Muscle of leg (tissue), 16 donors: ENCODE data around the gene RIMS3. TPM values are rescaled to one million over a fixed set of nuclear protein-coding genes. Genes with fewer than 3 reads are reported as not detected.

Experiments used
- DNase-seq: peaks from one replicate; pipeline ENCODE4 v3.0.0; 2013
- H3K27ac ChIP-seq: one replicate; pipeline ENCODE4 v1.5.1; 2013; ENCODE audit warnings: mild to moderate bottlenecking, low read length, control low read depth
- H3K27me3 ChIP-seq: one replicate; pipeline ENCODE4 v1.6.1; 2013; ENCODE audit warnings: low read length; ENCODE audit not compliant: control insufficient read depth, insufficient read depth
- H3K36me3 ChIP-seq: one replicate; pipeline ENCODE4 v1.6.1; 2013; ENCODE audit warnings: low read length; ENCODE audit not compliant: control insufficient read depth, insufficient read depth
- H3K4me1 ChIP-seq: one replicate; pipeline ENCODE4 v1.6.1; 2013; ENCODE audit warnings: low read length; ENCODE audit not compliant: control insufficient read depth, insufficient read depth
- H3K4me3 ChIP-seq: one replicate; pipeline ENCODE4 v1.5.1; 2013; ENCODE audit warnings: low read length, control low read depth
- H3K9me3 ChIP-seq: replicated peaks from 2 replicates; pipeline ENCODE4 v1.6.1; 2013; ENCODE audit warnings: low read depth, low read length; ENCODE audit not compliant: control insufficient read depth
- WGBS: methylation state at CpG from one replicate; pipeline ENCODE4 v1.1.5; 2013; ENCODE audit warnings: missing lambda C conversion rate; ENCODE audit not compliant: insufficient coverage; 5-methylcytosine and 5-hydroxymethylcytosine counted together
- long read RNA-seq, 11 donors: transcript quantifications; one replicate each; lab custom pipeline, GENCODE V29; 2026
- polyA plus RNA-seq, 8 donors: library from polyadenylated mRNA; unstranded; fragments of 120-200 nt; gene quantifications; one replicate each; pipeline versions ENCODE4 v1.2.1 to v1.2.3, GENCODE V29; 2013; ENCODE audit warnings: inconsistent platforms in 1 of 8, low replicate concordance in 1 of 8; ENCODE audit not compliant: insufficient read length in 8 of 8, insufficient read depth in 1 of 8
- total RNA-seq: library from RNA; stranded (reverse); fragments of 120-200 nt; gene quantifications from one replicate; pipeline ENCODE4 v1.2.4, GENCODE V29; 2013

Gene RIMS3
- 0.49 TPM for total RNA-seq
- polyA plus RNA-seq: under 1 TPM; 0.44 to 0.99 (median 0.62) TPM
- long read RNA-seq, donor 1: 0 reads
- long read RNA-seq, donor 2: 0 reads
- long read RNA-seq, donor 3: 0 reads
- long read RNA-seq, donor 4: 0 reads
- long read RNA-seq, donor 5: 0 reads
- long read RNA-seq, donor 6: 0 reads
- long read RNA-seq, donor 7: 0 reads
- long read RNA-seq, donor 8: 0 reads
- long read RNA-seq, donor 9: 0 reads
- long read RNA-seq, donor 10: 0 reads
- long read RNA-seq, donor 11: 0 reads

DNA sequence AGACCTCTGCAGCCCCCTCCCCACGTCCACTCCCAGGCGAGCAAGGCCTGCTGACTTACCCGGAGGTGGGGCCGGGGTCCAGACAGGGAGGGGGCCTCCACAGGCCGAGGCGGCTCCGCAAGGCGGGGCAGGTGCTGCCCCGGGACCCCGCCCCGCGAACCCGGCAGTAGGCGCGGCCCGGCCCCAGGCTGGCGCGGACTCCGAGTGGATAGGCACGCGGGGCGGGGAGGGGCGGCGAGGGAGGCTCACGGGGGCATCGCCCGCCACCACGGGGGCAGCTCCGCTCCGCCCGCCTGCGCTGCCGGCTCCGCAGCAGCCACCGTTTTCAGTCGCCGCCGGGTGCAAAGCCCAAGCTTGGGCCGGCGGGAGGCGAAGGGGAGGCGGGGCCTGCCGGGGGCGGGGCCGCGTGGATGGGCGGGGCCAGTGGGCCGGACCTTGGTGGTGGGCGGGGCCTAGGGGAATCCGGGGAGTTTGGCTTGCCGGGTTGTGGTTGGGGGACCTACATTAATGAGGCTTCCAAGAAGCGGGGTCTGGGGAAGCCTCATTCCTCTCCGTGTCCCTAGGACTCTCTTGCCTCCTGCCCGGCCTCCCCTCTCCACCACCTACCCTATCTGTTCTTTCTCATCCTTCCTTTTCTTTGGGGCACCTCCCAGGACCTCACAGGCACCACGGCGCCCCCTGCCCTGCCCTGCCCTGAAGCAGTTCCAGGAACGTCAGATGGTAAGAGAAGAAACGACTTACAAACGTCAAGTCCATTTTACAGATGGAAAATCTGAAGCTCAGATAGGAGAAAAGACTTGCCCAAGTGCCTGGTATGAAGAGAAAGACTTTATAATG is at the start of gene RIMS3:
TSS of gene RIMS3 (minus strand) at position 348 of the 837 bp plus-strand sequence. CDS start 23,757 bp downstream, outside the sequence.
- Histone ChIP-seq H3K4me3 (peak within 1 kb of the TSS; percentile 26), H3K27me3 (peaks cover 9% of the 10 kb centered on the region), H3K9me3 (no peaks in the 10 kb centered on the region), H3K36me3 (no peaks in the 10 kb centered on the region), H3K4me1 (peaks cover 30% of the 10 kb centered on the region), H3K27ac (no peak within 1 kb of the TSS)
- 1% methylated on average over 43 of the region's 59 CpGs for WGBS
- DNase-seq: peak; percentile 60

DNA sequence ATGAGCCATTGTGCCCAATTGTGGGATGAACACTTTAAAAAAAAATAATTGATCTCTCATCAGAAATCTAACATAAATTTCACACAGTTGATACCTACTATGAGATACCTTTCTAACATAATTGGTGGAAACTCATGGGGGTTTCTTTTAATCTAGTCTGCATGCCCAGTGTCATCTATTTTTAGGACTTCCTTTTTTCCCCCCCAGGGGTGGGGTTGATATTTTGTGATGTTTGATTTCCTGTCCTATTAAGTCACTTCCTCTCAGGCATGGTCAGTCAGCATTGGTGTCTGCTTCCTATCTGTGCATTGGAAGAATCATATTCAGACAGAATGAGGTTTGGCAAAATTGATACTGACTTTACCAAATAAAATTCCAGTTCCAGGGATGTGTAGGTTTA is 47.5 kb upstream of the RIMS3 start:
- Histone ChIP-seq H3K27ac (peak overlapping the region; percentile 37), H3K4me3 (no peak overlapping the region), H3K9me3 (no peaks in the 10 kb centered on the region), H3K4me1 (peaks cover 9% of the 10 kb centered on the region), H3K36me3 (peaks cover 9% of the 10 kb centered on the region), H3K27me3 (no peaks in the 10 kb centered on the region)
- DNase-seq: peak; percentile 37

DNA sequence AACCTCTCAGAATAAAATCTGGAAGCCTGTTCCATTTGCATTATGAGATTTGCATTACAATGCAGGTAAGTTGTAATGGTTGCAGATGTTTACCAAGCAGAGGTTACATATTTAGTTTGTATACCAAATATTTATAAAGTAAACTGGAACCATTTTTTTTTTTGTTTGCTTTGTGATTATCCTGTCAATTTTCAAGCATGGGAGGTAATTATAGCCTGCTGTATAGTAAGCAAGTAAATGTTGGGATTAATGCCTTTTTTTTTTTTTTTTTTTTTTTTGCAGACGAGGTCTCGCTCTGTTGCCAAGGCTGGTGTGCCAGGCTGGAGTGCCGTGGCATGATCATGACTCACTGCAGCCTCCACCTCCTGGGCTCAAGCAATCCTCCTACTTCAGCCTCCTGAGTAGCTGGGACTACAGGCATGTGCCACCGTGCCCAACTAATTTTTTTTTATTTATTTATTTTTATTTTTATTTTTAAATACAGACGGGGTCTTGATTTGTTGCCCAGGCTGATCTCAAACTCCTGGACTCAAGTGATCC is 47.0 kb upstream of the RIMS3 start:
- peaks cover 9% of the 10 kb centered on the region for H3K36me3 ChIP-seq
- H3K27me3 ChIP-seq: no peaks in the 10 kb centered on the region
- no peak overlapping the region for H3K4me3 ChIP-seq
- no peak overlapping the region for H3K27ac ChIP-seq
- DNase-seq: no peak
- WGBS: 92% methylated on average over 2 of the region's 5 CpGs
- H3K4me1 ChIP-seq: peaks cover 11% of the 10 kb centered on the region
- H3K9me3 ChIP-seq: no peaks in the 10 kb centered on the region

DNA sequence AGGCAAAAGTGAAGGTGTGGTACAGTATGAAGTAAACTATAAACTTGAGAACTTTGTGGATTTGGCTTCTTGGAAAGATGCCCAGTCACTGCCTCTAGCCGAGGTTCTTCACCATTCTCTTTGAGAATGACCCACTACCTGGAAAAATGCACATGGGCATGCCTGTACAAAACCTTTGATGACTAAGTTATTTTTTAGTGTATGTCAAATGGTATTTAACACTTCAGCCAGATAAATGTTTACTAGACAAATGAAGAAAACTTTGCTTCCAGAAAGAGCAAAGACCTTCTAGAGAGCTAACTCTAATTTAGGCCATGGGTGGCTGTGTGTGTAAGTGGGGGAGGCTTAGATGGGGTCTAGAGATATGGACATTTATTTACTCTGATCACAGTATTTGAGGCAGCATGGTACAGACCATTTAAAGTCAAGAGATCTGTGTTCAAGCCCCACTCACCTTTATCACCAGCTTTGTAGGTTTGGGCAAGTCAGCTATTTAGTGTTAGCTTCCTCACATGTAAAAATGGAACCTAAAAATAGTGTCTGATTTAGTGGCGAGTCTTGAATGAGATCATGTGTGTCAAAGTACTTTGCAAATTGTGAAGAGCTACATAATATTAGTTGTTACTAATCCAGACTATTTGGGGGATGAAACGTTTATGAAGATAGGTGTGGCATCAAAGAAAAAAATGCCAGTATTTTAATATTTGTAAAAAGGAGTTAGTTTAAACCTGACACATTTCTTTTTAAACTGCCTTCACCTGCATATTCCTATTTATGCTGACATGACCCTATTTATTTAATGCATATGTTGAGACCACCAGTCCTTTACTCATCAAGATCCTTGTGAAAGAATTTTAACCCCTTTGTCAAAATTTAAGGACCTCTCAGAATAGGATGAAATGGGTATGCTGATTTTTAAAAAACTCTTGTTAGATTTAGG is 46.3 kb upstream of the RIMS3 start:
- Histone ChIP-seq H3K4me3 (no peak overlapping the region), H3K36me3 (peaks cover 9% of the 10 kb centered on the region), H3K27me3 (no peaks in the 10 kb centered on the region), H3K27ac (peak overlapping the region; percentile 36), H3K4me1 (peaks cover 12% of the 10 kb centered on the region), H3K9me3 (no peaks in the 10 kb centered on the region)
- no CpG with 5 or more reads among the region's 3 CpGs for WGBS
- no peak for DNase-seq

DNA sequence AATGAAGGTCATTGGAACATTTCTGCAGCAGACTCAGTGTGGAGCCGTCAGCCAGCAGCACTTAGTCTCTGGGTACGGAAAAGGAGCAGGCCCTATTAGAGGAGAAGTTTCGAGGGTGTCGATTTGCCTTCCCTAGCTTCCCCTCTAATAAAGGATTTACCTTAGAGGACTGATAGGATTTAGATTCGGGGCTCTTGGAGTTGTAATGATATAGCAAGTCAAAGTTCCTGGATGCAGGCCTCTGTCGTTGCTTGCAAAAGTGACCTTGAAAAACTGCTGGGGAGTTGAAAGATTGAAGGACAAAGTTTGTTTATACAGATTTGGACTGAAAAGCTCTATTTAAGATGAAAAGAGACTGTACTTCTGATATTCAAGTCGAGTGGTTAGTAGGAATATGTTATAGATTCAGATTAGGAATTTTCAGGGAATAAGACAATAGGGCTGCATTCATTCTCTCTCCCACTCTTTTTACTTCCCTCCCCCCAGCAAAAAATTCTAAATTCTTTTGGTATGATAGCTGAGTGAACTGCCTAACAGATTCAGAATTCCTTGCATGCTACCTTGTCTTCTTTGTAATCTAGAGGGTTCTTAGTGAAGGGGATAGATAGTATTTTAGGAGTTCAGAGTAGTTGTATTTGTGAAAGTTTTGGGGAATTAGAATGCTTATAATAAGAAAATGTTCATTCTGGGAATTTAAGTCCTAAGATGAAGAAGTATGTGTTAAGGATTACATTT is 45.3 kb upstream of the RIMS3 start:
- Histone ChIP-seq H3K36me3 (peaks cover 9% of the 10 kb centered on the region), H3K4me1 (peaks cover 12% of the 10 kb centered on the region), H3K9me3 (no peaks in the 10 kb centered on the region), H3K4me3 (peak overlapping the region; percentile 59), H3K27me3 (no peaks in the 10 kb centered on the region), H3K27ac (peak overlapping the region; percentile 59)
- WGBS: 18% methylated on average over 1 of the region's 7 CpGs
- peak; percentile 29 for DNase-seq

DNA sequence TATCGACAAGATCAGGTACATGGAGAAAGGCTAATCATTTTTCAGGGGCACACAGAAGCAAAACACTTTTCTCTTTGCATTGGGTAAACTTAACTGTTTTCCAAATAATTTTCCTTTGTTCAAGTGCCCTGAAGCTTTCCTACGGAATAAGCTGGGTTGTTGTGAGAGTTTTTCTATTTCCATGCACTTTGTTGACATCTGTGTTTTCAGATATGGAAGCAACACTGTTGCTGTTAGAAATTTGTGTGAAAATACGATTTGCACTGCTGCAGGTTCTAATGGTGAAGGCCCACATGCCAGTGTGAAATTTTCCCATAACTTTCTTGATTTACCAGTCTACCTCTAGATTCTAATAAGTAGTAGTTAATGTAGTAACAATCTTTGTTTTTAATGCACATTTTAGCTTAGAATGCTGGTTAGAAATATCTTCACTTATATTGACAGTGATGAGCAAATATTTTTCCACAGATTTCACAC is 44.4 kb upstream of the RIMS3 start:
- H3K36me3 ChIP-seq: peaks cover 7% of the 10 kb centered on the region
- H3K9me3 ChIP-seq: no peaks in the 10 kb centered on the region
- no CpG with 5 or more reads among the region's 3 CpGs for WGBS
- H3K27me3 ChIP-seq: no peaks in the 10 kb centered on the region
- DNase-seq: no peak
- peak overlapping the region; percentile 78 for H3K27ac ChIP-seq
- peak overlapping the region; percentile 59 for H3K4me3 ChIP-seq
- H3K4me1 ChIP-seq: peaks cover 12% of the 10 kb centered on the region

DNA sequence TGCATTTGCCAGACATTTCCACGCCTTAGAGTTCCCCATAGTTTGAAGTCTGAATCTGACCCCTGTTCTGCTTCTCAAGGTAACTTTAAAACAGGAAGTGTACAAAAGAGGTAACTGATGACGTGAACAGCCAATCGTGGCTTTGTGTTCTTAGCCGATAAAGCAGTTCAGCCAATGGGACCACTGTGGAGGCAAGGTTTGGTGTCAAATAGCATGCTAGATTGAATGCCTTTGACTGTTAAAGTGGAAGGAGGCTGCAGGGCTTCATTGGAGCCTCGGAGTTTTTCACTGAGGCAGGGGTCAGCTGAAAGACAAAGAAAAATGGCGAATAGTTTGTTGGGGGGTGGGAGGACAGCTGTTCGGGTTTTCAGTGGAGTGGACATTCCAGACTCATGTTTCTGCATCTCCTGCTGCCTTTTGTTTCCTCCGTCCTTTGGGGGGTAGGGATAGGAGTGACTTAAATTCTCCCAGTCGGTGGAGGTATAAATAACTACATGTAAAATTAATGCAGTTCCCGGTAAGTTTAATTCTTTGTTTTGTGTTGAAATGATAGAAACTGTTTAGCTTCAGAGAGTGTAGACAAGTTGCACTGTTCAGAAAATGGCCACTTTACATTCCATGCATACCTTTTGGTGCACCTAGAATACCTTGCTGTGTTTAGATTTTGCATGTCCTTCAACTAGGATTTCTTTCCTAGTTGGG is 43.8 kb upstream of the RIMS3 start:
- Histone ChIP-seq H3K4me3 (peak overlapping the region; percentile 59), H3K36me3 (peaks cover 7% of the 10 kb centered on the region), H3K4me1 (peaks cover 12% of the 10 kb centered on the region), H3K9me3 (no peaks in the 10 kb centered on the region), H3K27me3 (no peaks in the 10 kb centered on the region), H3K27ac (peak overlapping the region; percentile 78)
- DNase-seq: peak; percentile 99
- 0% methylated on average over 4 of the region's 10 CpGs for WGBS

DNA sequence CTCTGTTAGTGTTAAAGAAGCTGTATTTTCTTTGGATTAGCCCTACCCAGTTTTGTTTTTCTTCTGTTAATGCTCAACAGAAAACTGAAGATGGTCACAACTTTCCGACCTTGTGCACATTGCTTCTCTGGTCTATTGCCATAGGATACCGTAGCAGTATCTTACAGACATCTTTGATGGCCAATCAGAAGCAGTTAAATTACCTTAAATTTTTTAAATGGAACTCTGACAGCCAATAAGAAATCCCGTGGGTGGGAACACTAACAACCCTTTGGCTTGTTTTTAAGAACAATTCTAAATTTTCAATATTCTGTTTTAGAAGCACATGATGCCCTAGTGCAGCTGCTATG is 43.2 kb upstream of the RIMS3 start:
- Histone ChIP-seq H3K4me1 (peaks cover 12% of the 10 kb centered on the region), H3K9me3 (no peaks in the 10 kb centered on the region), H3K27me3 (no peaks in the 10 kb centered on the region), H3K27ac (peak overlapping the region; percentile 78), H3K4me3 (peak overlapping the region; percentile 59), H3K36me3 (peaks cover 6% of the 10 kb centered on the region)
- 0% methylated on average over 2 of the region's 3 CpGs for WGBS
- DNase-seq: peak; percentile 92

DNA sequence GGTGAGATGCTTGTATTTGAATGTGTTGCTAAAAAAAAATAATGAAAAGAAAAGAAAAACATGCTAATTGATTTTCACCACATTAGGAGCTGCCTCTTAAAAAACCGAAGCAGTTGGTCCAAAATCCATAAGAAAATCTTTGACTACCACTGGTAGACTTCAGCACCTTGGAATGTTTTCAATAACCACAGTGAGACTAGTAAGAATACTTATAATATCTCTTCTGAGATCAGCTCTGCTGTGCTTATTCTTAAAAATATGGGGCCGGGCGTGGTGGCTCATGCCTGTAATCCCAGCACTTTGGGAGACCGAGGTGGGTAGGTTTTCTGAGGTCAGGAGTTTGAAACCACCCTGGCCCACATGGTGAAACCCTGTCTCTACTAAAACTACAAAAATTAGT is 41.1 kb upstream of the RIMS3 start:
- Histone ChIP-seq H3K4me1 (peaks cover 10% of the 10 kb centered on the region), H3K27me3 (no peaks in the 10 kb centered on the region), H3K4me3 (no peak overlapping the region), H3K36me3 (no peaks in the 10 kb centered on the region), H3K27ac (no peak overlapping the region), H3K9me3 (no peaks in the 10 kb centered on the region)
- DNase-seq: no peak
- no CpG with 5 or more reads among the region's 4 CpGs for WGBS
